IMR-90 (cell line): Measurements from ENCODE around the gene CDC5L. TPM values are rescaled to one million over a fixed set of nuclear protein-coding genes. Genes with fewer than 3 reads are reported as not detected.

Experiments
- ATAC-seq: fragments of 200-7000 bp; cut with Tn5 transposase; 2 replicates; pipeline ENCODE4 v1.9.1; 2020; ENCODE audit warnings: low read depth, mild to moderate bottlenecking, moderate library complexity
- BruUV-seq: library from RNA; stranded (reverse); fragments of 400-500 nt; replicated peaks from 2 replicates; lab custom pipeline; 2021; lab: Mats Ljungman, UMichigan
- CTCF ChIA-PET: fragments of 300-600 bp; formaldehyde crosslinking; extraction: SDS; loops from one replicate; lab custom pipeline; 2021; ENCODE audit warnings: antibody characterized with exemption; lab: Yijun Ruan, JAX
- POLR2A ChIA-PET: fragments of 300-600 bp; sonication (Branson Sonifier 250); formaldehyde crosslinking; loops from one replicate; lab custom pipeline; 2022; ENCODE audit warnings: antibody characterized with exemption; ENCODE audit not compliant: unreplicated experiment; lab: Charles Lee
- DNase-seq: peaks from one replicate; pipeline ENCODE4 v3.0.0; 2013
- H2AFZ ChIP-seq: replicated peaks from 2 replicates; pipeline ENCODE3; 2013; ENCODE audit warnings: low read length, mild to moderate bottlenecking; ENCODE audit not compliant: poor library complexity
- H2AK5ac ChIP-seq: 2 replicates; pipeline ENCODE4 v1.6.1; 2013; ENCODE audit warnings: low read depth, low read length, inconsistent platforms
- H2AK9ac ChIP-seq: replicated peaks from 2 replicates; pipeline ENCODE3; 2013; ENCODE audit warnings: mild to moderate bottlenecking, low read depth, low read length, moderate library complexity; ENCODE audit not compliant: poor library complexity
- H2BK120ac ChIP-seq: 2 replicates; pipeline ENCODE4 v1.6.1; 2013; ENCODE audit warnings: low read depth, low read length, inconsistent platforms
- H2BK15ac ChIP-seq: 3 replicates; pipeline ENCODE4 v1.6.1; 2013; ENCODE audit warnings: low read depth, low read length, inconsistent platforms
- H2BK20ac ChIP-seq: 2 replicates; pipeline ENCODE4 v1.6.1; 2013; ENCODE audit warnings: low read depth, mild to moderate bottlenecking, inconsistent platforms, low read length, moderate library complexity
- H2BK5ac ChIP-seq: 2 replicates; pipeline ENCODE4 v1.6.1; 2013; ENCODE audit warnings: mild to moderate bottlenecking, low read depth, low read length, inconsistent platforms; ENCODE audit not compliant: poor library complexity, severe bottlenecking
- H3K14ac ChIP-seq: replicated peaks from 2 replicates; pipeline ENCODE4 v1.6.1; 2013; ENCODE audit warnings: low read depth, low read length, inconsistent platforms
- H3K18ac ChIP-seq: 2 replicates; pipeline ENCODE4 v1.6.1; 2013; ENCODE audit warnings: low read depth, low read length, control low read depth
- H3K23ac ChIP-seq: 2 replicates; pipeline ENCODE4 v1.6.1; 2013; ENCODE audit warnings: low read depth, low read length, inconsistent platforms
- H3K27ac ChIP-seq: 2 replicates; pipeline ENCODE4 v1.5.1; 2013; ENCODE audit warnings: mild to moderate bottlenecking, control low read depth, low read length; ENCODE audit not compliant: insufficient read depth
- H3K27me3 ChIP-seq: 2 replicates; pipeline ENCODE4 v1.6.1; 2013; ENCODE audit warnings: low read length; ENCODE audit not compliant: control insufficient read depth, insufficient read depth
- H3K36me3 ChIP-seq: 2 replicates; pipeline ENCODE4 v1.6.1; 2013; ENCODE audit warnings: low read length, mixed read lengths; ENCODE audit not compliant: control insufficient read depth, insufficient read depth
- H3K4ac ChIP-seq: 2 replicates; pipeline ENCODE4 v1.6.1; 2013; ENCODE audit warnings: low read depth, low read length, inconsistent platforms
- H3K4me1 ChIP-seq: 2 replicates; pipeline ENCODE4 v1.6.1; 2013; ENCODE audit warnings: low read length, mixed read lengths; ENCODE audit not compliant: control insufficient read depth, insufficient read depth
- H3K4me2 ChIP-seq: 2 replicates; pipeline ENCODE4 v1.6.1; 2013; ENCODE audit warnings: low read depth, mild to moderate bottlenecking, control low read depth, low read length, moderate library complexity
- H3K4me3 ChIP-seq: 2 replicates; pipeline ENCODE4 v1.5.1; 2013; ENCODE audit warnings: low read depth, mild to moderate bottlenecking, control low read depth, low read length, moderate library complexity; ENCODE audit not compliant: insufficient read depth
- H3K56ac ChIP-seq: 2 replicates; pipeline ENCODE4 v1.6.1; 2013; ENCODE audit warnings: low read length, inconsistent platforms; ENCODE audit not compliant: insufficient read depth; ENCODE audit errors: extremely low read depth
- H3K79me1 ChIP-seq, 2 experiments: 2 replicates each; pipeline ENCODE4 v1.6.1; 2013; ENCODE audit warnings: low read length in 2 of 2, inconsistent platforms in 1 of 2, low read depth in 1 of 2
- H3K9ac ChIP-seq: 2 replicates; pipeline ENCODE4 v1.6.1; 2013; ENCODE audit warnings: low read depth, low read length, control low read depth
- H3K9me1 ChIP-seq: 2 replicates; pipeline ENCODE4 v1.6.1; 2013; ENCODE audit warnings: low read length, inconsistent platforms; ENCODE audit not compliant: insufficient read depth
- H3K9me3 ChIP-seq: 2 replicates; pipeline ENCODE4 v1.6.1; 2013; ENCODE audit warnings: low read length; ENCODE audit not compliant: control insufficient read depth, insufficient read depth
- H4K20me1 ChIP-seq: 2 replicates; pipeline ENCODE4 v1.6.1; 2013; ENCODE audit warnings: low read length, inconsistent platforms; ENCODE audit not compliant: insufficient read depth
- H4K5ac ChIP-seq: 2 replicates; pipeline ENCODE4 v1.6.1; 2013; ENCODE audit warnings: mild to moderate bottlenecking, low read depth, low read length, control low read depth
- H4K8ac ChIP-seq, 2 experiments: 2 replicates each; pipeline ENCODE4 v1.6.1; 2013; ENCODE audit warnings: low read depth in 2 of 2, low read length in 2 of 2, control low read depth in 1 of 2, inconsistent platforms in 1 of 2
- H4K91ac ChIP-seq: 2 replicates; pipeline ENCODE4 v1.6.1; 2013; ENCODE audit warnings: low read depth, low read length, inconsistent platforms; ENCODE audit not compliant: insufficient read depth
- BHLHE40 ChIP-seq: fragments of 150-350 bp; IDR thresholded peaks from 2 replicates; pipeline ENCODE4 v1.6.1; 2016; ENCODE audit warnings: mild to moderate bottlenecking, low read depth, low read length
- CEBPB ChIP-seq: IDR thresholded peaks from 2 replicates; pipeline ENCODE4 v1.6.1; 2012; ENCODE audit warnings: low read depth, low read length, improper control_type of control experiment
- CHD1 ChIP-seq: IDR thresholded peaks from 2 replicates; pipeline ENCODE4 v1.6.1; 2012; ENCODE audit warnings: low read depth, low read length, improper control_type of control experiment
- CTCF ChIP-seq: conservative IDR thresholded peaks from 2 replicates; pipeline ENCODE4 v1.5.1; 2012; ENCODE audit warnings: mild to moderate bottlenecking, low read depth, low read length, improper control_type of control experiment
- FOS ChIP-seq: fragments of 150-350 bp; IDR thresholded peaks from 2 replicates; pipeline ENCODE4 v1.6.1; 2016; ENCODE audit warnings: low read depth, low read length
- MAFK ChIP-seq: IDR thresholded peaks from 2 replicates; pipeline ENCODE4 v1.6.1; 2012; ENCODE audit warnings: low read depth, low read length, improper control_type of control experiment
- MAZ ChIP-seq: IDR thresholded peaks from 2 replicates; pipeline ENCODE4 v1.6.1; 2012; ENCODE audit warnings: low read depth, mild to moderate bottlenecking, low read length, improper control_type of control experiment, moderate library complexity, borderline replicate concordance
- MXI1 ChIP-seq: IDR thresholded peaks from 2 replicates; pipeline ENCODE4 v1.6.1; 2012; ENCODE audit warnings: low read depth, mild to moderate bottlenecking, low read length, moderate library complexity, borderline replicate concordance
- NFE2L2 ChIP-seq: fragments of 150-350 bp; IDR thresholded peaks from 2 replicates; pipeline ENCODE4 v1.6.1; 2016; ENCODE audit warnings: low read depth, mild to moderate bottlenecking, low read length
- POLR2A ChIP-seq: IDR thresholded peaks from 2 replicates; pipeline ENCODE4 v1.6.1; 2012; ENCODE audit warnings: mild to moderate bottlenecking, low read depth, low read length
- RAD21 ChIP-seq: IDR thresholded peaks from 2 replicates; pipeline ENCODE4 v1.6.1; 2012; ENCODE audit warnings: low read length, improper control_type of control experiment
- RCOR1 ChIP-seq: IDR thresholded peaks from 2 replicates; pipeline ENCODE4 v1.6.1; 2012; ENCODE audit warnings: mild to moderate bottlenecking, low read length, improper control_type of control experiment; ENCODE audit not compliant: insufficient replicate concordance
- RFX5 ChIP-seq: IDR thresholded peaks from 2 replicates; pipeline ENCODE4 v1.8.0; 2012; ENCODE audit warnings: low read depth, mild to moderate bottlenecking, low read length, moderate library complexity
- SMC3 ChIP-seq: fragments of 150-350 bp; IDR thresholded peaks from 2 replicates; pipeline ENCODE4 v1.6.1; 2016; ENCODE audit warnings: low read depth, mild to moderate bottlenecking, antibody characterized with exemption, low read length, moderate library complexity
- USF2 ChIP-seq: fragments of 150-350 bp; IDR thresholded peaks from 2 replicates; pipeline ENCODE4 v1.6.1; 2017; ENCODE audit warnings: mild to moderate bottlenecking, antibody characterized with exemption, low read length, low read depth
- WGBS, 2 experiments: methylation state at CpG; one replicate each; pipeline versions ENCODE4 v1.1.5 to v1.1.7; 2013; ENCODE audit warnings: missing lambda C conversion rate in 2 of 2; ENCODE audit not compliant: insufficient read length in 1 of 2; ENCODE audit errors: extremely low coverage in 2 of 2; 5-methylcytosine and 5-hydroxymethylcytosine counted together
- dilution Hi-C: fragments of 300-500 bp; cut with HindIII; formaldehyde crosslinking; loops from one replicate; pipeline ENCODE4 v1.14.3; 2018; ENCODE audit warnings: low sequenced_read_pairs; ENCODE audit not compliant: unreplicated experiment
- in situ Hi-C: fragments of 300-500 bp; cut with MboI; formaldehyde crosslinking; loops from 3 replicates; pipeline ENCODE4 v1.14.3; 2019; ENCODE audit warnings: low sequenced_read_pairs, inconsistent platforms, mixed read lengths
- intact Hi-C: fragments of 100-400 bp; cut with micrococcal nuclease; formaldehyde crosslinking; loops from 2 replicates; pipeline ENCODE4 v1.10.0; 2022
- polyA plus RNA-seq, 3 experiments: library from polyadenylated mRNA; depleted of rRNA; stranded (reverse); fragments of >200 nt; gene quantifications; 2 replicates each; pipeline ENCODE4 v1.2.3, GENCODE V29; 2012; ENCODE audit warnings: low replicate concordance in 1 of 3
- total RNA-seq: library from RNA; depleted of rRNA; stranded (reverse); fragments of >200 nt; gene quantifications from 2 replicates; pipeline ENCODE4 v1.2.3, GENCODE V29; 2012

Gene CDC5L
- total and polyA plus RNA-seq, 2 of the 4 experiments (the other 2 are of a cell fraction) = 9.9 to 17.7 TPM

GRCh38 chr6:44473393-44474189, 86.1 kb downstream of the CDC5L start:
- intact Hi-C loops = loop anchor here (2.0 kb wide), 3 partner anchors 947 to 1451 kb away; no protein-coding TSS in a partner anchor
- Histone ChIP-seq H2BK15ac (no peak overlapping the region), H3K4ac (no peak overlapping the region), H3K9ac (no peak overlapping the region), H3K27ac (no peak overlapping the region), H4K8ac (no peak overlapping the region), H2BK20ac (no peak overlapping the region), H2AFZ (no peak overlapping the region), H3K18ac (no peak overlapping the region), H2AK9ac (peak overlapping the region; percentile 30), H3K56ac (no peak overlapping the region), H2BK120ac (no peak overlapping the region), H4K5ac (no peak overlapping the region), H2BK5ac (no peak overlapping the region), H4K20me1 (no peaks in the 10 kb centered on the region), H3K14ac (no peak overlapping the region), H4K91ac (no peak overlapping the region), H3K27me3 (peaks cover 25% of the 10 kb centered on the region), H3K36me3 (no peaks in the 10 kb centered on the region), H3K9me1 (no peaks in the 10 kb centered on the region), H3K4me2 (no peak overlapping the region), H2AK5ac (no peak overlapping the region), H3K4me3 (no peak overlapping the region), H3K9me3 (no peaks in the 10 kb centered on the region), H3K23ac (no peak overlapping the region), H3K79me1 (no peaks in the 10 kb centered on the region), H3K4me1 (peaks cover 2% of the 10 kb centered on the region; the same call in 1 of the 2 replicates)
- CTCF ChIA-PET = interaction anchor here (0.5 kb wide), 1 partner anchor 35 kb away, joined by 4 read pairs; no protein-coding TSS in a partner anchor
- ATAC-seq (no peak), DNase-seq (no peak)
- in situ Hi-C loops = loop anchor here (10.0 kb wide), 1 partner anchor 171 kb away; no protein-coding TSS in a partner anchor
- POLR2A ChIA-PET = no interaction called here
- WGBS, 2 experiments = 90% methylated on average over 5 of the region's 19 CpGs; no CpG with 5 or more reads in 1 of the 2 experiments
- BruUV-seq = no TSS peak
- dilution Hi-C loops = no loop called here
- TF ChIP-seq CHD1 = no peak
- TF ChIP-seq FOS = no peak
- no peak for TF ChIP-seq MAFK
- no peak for TF ChIP-seq BHLHE40
- TF ChIP-seq MAZ = no peak
- TF ChIP-seq RAD21 = no peak
- TF ChIP-seq CEBPB = no peak
- TF ChIP-seq POLR2A = no peak
- no peak for TF ChIP-seq NFE2L2
- no peak for TF ChIP-seq USF2
- TF ChIP-seq CTCF = no peak
- no peak for TF ChIP-seq MXI1
- TF ChIP-seq RFX5 = no peak
- TF ChIP-seq SMC3 = no peak
- no peak for TF ChIP-seq RCOR1
